ENCODE results near the gene CCDC74B. TPM values are rescaled to one million over a fixed set of nuclear protein-coding genes. Genes with fewer than 3 reads are reported as not detected.
A peak's percentile ranks its signal among the peaks of the same experiment; 100 is the strongest.
"Not testable (repeated sequence)": the region's sequence is repeated elsewhere in the genome, so short reads cannot be mapped to it uniquely, and the experiment has no call there.

CCDC74B gene
- total RNA-seq, 4 donors from 2014 or later = 0.96 to 2.3 (median 1.3) TPM

DNA sequence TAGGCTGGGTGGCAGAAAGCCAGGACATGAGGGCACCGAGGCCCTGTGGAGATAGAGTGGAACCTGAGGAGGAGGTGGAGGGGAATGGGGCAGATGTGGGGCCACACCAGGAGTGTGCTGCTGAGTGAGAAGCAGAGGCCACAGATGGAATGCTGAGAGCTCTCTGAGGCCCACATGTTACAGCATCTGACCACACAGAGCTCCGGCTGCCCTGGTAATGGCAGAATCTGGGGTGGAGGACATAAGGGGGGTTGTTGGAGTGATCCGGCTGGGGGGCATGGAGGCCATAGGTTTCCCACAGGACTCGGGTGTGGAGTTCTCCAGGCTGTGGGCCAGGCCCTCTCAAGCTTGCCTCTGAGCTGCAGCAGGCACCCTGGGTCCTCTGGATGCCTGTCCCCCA lies 41.0 kb upstream of the CCDC74B start:
- Histone ChIP-seq H3K4me1 (peaks cover 16% of the 10 kb centered on the region), H3K9me3 (no peaks in the 10 kb centered on the region), H3K4me3 (no peak overlapping the region), H3K27ac (no peak overlapping the region), H3K27me3 (no peaks in the 10 kb centered on the region), H3K36me3 (peaks cover 4% of the 10 kb centered on the region)
- WGBS = 83% methylated on average over 4 of the region's 4 CpGs
- TF ChIP-seq, protein P1, sequence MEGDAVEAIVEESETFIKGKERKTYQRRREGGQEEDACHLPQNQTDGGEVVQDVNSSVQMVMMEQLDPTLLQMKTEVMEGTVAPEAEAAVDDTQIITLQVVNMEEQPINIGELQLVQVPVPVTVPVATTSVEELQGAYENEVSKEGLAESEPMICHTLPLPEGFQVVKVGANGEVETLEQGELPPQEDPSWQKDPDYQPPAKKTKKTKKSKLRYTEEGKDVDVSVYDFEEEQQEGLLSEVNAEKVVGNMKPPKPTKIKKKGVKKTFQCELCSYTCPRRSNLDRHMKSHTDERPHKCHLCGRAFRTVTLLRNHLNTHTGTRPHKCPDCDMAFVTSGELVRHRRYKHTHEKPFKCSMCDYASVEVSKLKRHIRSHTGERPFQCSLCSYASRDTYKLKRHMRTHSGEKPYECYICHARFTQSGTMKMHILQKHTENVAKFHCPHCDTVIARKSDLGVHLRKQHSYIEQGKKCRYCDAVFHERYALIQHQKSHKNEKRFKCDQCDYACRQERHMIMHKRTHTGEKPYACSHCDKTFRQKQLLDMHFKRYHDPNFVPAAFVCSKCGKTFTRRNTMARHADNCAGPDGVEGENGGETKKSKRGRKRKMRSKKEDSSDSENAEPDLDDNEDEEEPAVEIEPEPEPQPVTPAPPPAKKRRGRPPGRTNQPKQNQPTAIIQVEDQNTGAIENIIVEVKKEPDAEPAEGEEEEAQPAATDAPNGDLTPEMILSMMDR (IDR thresholded peaks at IDR 0.05) = no peak
- TF ChIP-seq POLR2AphosphoS5 (IDR thresholded peaks at IDR 0.05) = no peak
- no peak for TF ChIP-seq EP300 (IDR thresholded peaks at IDR 0.05)
- no peak for TF ChIP-seq POLR2A (IDR thresholded peaks at IDR 0.05)
- DNase-seq (ENCODE audit: low spot score in 2 of 2) = no peak

DNA sequence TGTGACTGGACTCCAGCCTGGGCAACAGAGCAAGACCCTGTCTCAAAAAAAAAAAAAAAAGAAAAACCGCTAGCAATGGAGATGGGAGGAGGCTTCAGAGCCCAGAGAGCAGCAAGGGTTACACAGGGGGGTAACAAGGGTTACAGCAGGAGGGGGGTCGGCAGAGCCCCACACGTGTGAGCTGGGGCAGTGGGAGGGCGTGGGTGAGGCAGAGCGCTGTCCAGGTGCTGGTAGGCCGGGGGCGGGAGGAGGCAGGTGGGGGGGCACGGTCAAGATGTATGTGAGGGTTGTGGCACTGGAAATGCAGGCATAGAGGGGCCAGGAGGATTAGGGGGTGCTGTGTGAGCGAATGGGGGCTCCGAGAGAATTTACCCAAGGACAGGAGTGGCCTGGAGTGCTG lies 40.5 kb upstream of the CCDC74B start:
- Histone ChIP-seq H3K4me3 (no peak overlapping the region), H3K27me3 (no peaks in the 10 kb centered on the region), H3K4me1 (peaks cover 20% of the 10 kb centered on the region), H3K27ac (no peak overlapping the region), H3K9me3 (no peaks in the 10 kb centered on the region), H3K36me3 (peaks cover 2% of the 10 kb centered on the region)
- WGBS = 88% methylated on average over 10 of the region's 10 CpGs
- TF ChIP-seq EP300 (IDR thresholded peaks at IDR 0.05) (no peak), POLR2A (IDR thresholded peaks at IDR 0.05) (no peak), POLR2AphosphoS5 (IDR thresholded peaks at IDR 0.05) (no peak)
- TF ChIP-seq, protein P1 (IDR thresholded peaks at IDR 0.05) = no peak
- no peak for DNase-seq (ENCODE audit: low spot score in 2 of 2)

DNA sequence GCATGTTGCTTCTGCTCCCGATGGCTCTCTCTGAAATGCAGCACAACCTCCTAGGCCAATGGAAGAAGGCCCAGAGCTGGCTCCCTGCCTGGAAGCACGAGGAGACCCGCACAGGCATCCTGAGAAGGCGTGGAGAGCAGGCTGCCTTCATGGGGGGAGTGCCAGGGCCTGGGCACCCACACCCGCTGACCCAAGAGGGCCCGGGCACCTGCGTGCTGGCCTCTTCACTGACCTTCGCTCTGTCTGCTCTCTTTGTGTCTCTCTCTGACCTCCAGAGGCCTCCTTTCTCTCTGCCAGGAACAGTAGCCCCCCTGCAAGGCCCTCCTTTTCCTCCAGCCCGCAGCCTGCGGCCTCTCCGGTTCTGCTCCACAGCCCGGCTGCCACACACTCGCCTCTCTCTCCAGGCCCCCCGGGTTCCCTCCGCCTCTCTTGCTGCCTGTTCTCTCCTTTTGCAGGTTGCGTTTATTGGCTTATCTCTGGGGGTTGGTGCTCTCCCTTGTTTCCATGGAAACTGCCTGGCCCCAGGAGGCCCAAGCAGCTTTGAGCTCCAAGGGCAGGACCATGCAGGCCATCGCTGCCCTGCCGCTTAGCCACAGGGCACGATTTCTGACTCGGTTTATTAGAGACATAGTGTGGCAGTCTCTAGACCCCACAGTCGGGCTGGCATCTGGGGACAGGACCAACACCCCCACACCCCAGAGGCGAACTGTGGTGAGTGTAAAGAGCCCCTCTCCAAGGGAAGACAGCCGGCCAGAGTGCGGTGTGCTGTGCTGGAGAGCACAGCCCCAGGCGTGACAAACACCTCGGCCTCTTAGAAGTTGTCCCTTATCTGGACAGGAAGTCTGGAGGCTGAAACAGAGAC lies 38.8 kb upstream of the CCDC74B start:
- peak overlapping the region; percentile 98 for H3K4me3 ChIP-seq
- peaks cover 4% of the 10 kb centered on the region for H3K36me3 ChIP-seq
- H3K27ac ChIP-seq = no peak overlapping the region
- H3K4me1 ChIP-seq = peaks cover 24% of the 10 kb centered on the region
- H3K27me3 ChIP-seq = no peaks in the 10 kb centered on the region
- DNase-seq (ENCODE audit: low spot score in 2 of 2) = no peak
- WGBS = 76% methylated on average over 23 of the region's 26 CpGs
- H3K9me3 ChIP-seq = no peaks in the 10 kb centered on the region
- no peak for TF ChIP-seq POLR2AphosphoS5 (IDR thresholded peaks at IDR 0.05)
- no peak for TF ChIP-seq EP300 (IDR thresholded peaks at IDR 0.05)
- no peak for TF ChIP-seq POLR2A (IDR thresholded peaks at IDR 0.05)
- TF ChIP-seq, protein P1 (IDR thresholded peaks at IDR 0.05) = no peak

DNA sequence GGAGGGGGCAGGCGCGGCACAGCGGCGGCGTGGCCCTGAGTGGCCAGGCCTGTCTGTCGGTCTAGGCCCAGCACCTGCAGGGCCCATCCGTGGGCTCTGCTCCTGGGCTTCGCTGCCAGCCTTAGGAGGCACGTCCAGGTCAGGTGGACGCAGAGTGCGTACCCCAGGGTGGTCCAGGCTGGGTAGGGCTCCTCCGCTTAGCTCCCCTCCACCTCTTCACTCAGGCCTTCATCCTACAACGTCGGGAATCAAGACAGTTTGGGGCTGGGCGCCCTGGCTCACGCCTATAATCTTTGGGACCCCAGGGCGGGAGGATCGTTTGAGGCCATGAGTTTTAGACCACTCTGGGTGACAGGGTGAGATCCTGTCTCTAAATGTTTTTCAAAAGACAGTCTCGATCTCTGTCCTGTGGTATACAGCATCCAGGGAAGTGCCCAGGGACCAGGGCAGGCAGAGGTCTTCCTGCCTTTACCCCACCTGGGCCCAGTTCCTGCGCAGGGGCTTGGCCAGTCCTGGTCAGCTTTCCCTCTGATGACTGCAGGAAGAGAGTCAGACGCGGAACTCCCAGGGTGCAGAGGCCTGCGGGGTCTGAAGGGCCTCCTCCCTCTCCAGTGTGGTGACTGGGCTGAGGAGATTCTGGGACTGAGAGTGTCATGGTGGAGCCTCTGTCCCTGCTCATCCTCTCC lies 38.1 kb upstream of the CCDC74B start:
- not testable (repeated sequence) for H3K27me3 ChIP-seq; H3K36me3 ChIP-seq; DNase-seq (ENCODE audit: low spot score in 2 of 2); H3K27ac ChIP-seq; H3K9me3 ChIP-seq
- Histone ChIP-seq H3K4me1 (peaks cover 24% of the 10 kb centered on the region), H3K4me3 (peak overlapping the region; percentile 98)
- WGBS = 38% methylated on average over 9 of the region's 23 CpGs

DNA sequence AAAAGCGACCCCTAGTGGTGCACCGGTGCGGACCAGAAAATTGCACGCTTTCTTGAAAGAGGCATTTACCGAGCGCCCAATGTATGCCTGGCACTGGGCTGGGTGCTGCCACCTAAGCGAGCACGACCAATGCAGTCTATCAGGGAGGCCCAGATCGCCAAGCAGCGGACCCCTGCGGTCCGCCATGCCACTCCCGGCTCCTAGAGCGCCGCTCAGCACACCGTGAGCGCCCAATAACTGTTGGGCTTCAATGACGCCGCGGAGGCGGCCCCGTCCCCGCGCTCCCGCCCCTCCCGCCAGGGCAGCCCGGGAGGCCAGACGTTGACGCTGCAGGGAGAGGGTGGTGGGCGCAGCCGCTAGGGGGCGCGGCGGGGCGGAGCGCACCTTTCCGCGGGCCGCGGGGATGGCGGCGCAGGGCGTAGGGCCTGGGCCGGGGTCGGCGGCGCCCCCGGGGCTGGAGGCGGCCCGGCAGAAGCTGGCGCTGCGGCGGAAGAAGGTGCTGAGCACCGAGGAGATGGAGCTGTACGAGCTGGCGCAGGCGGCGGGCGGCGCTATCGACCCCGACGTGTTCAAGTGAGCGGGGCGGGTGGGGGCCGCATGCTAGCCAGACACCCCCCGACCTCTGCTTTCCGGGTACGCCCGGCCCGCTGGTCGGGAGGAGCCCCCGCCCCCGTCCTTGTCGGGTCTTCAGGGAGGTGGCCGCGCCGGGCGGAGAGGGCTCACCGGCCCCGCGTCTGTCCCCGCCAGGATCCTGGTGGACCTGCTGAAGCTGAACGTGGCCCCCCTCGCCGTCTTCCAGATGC lies 37.2 kb upstream of the CCDC74B start, which contains the start of gene MZT2B:
TSS of gene MZT2B (plus strand) at position 383 of the 803 bp plus-strand sequence. CDS start at position 404, 21 bp downstream.
- H3K27ac ChIP-seq = peak within 1 kb of the TSS; percentile 90

More for the DNA sequence above, 37.2 kb upstream of the CCDC74B start, which contains the start of gene MZT2B:
- DNase-seq (ENCODE audit: low spot score in 2 of 2) = peak; percentile 86 to 91
- H3K27me3 ChIP-seq, H3K36me3 ChIP-seq, H3K9me3 ChIP-seq: not testable (repeated sequence)
- no CpG with 5 or more reads among the region's 86 CpGs for WGBS
- Histone ChIP-seq H3K4me1 (peaks cover 24% of the 10 kb centered on the region), H3K4me3 (peak within 1 kb of the TSS; percentile 98)
- TF ChIP-seq, protein P1 (IDR thresholded peaks at IDR 0.05) = peak; percentile 59 to 94

Measured in suprapubic skin (tissue), 4 donors.